ENCODE data around the gene PHOX2A.

PHOX2A gene

DNA sequence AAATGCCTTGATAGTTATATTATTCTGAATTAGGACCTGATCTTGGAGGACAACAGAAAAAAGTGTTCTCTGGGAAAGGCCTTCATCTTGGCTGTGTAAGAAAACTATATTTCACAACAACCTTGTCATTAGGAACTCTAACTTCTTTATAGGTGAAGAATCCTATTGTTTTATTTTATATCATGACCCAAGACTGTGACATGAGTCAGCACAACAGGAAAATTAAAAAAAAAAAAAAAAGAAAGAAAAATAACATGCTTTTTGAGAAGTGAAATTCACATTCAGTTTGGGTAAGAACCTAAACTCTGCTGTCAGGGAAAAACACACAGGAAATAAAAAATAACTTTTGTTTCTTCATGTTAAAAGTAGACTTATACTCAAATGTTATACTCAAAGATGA lies 39.1 kb downstream of the PHOX2A start:
- TF ChIP-seq ZNF202 (tag by site-specific recombination; IDR thresholded peaks at IDR 0.05; ENCODE audit: borderline replicate concordance), result no peak
- no peak for TF ChIP-seq ZNF138 (tag by site-specific recombination; IDR thresholded peaks at IDR 0.05; ENCODE audit: borderline replicate concordance)
- TF ChIP-seq, protein P1, sequence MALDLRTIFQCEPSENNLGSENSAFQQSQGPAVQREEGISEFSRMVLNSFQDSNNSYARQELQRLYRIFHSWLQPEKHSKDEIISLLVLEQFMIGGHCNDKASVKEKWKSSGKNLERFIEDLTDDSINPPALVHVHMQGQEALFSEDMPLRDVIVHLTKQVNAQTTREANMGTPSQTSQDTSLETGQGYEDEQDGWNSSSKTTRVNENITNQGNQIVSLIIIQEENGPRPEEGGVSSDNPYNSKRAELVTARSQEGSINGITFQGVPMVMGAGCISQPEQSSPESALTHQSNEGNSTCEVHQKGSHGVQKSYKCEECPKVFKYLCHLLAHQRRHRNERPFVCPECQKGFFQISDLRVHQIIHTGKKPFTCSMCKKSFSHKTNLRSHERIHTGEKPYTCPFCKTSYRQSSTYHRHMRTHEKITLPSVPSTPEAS (tag by site-specific recombination; IDR thresholded peaks at IDR 0.05), result no peak
- TF ChIP-seq, protein P2, sequence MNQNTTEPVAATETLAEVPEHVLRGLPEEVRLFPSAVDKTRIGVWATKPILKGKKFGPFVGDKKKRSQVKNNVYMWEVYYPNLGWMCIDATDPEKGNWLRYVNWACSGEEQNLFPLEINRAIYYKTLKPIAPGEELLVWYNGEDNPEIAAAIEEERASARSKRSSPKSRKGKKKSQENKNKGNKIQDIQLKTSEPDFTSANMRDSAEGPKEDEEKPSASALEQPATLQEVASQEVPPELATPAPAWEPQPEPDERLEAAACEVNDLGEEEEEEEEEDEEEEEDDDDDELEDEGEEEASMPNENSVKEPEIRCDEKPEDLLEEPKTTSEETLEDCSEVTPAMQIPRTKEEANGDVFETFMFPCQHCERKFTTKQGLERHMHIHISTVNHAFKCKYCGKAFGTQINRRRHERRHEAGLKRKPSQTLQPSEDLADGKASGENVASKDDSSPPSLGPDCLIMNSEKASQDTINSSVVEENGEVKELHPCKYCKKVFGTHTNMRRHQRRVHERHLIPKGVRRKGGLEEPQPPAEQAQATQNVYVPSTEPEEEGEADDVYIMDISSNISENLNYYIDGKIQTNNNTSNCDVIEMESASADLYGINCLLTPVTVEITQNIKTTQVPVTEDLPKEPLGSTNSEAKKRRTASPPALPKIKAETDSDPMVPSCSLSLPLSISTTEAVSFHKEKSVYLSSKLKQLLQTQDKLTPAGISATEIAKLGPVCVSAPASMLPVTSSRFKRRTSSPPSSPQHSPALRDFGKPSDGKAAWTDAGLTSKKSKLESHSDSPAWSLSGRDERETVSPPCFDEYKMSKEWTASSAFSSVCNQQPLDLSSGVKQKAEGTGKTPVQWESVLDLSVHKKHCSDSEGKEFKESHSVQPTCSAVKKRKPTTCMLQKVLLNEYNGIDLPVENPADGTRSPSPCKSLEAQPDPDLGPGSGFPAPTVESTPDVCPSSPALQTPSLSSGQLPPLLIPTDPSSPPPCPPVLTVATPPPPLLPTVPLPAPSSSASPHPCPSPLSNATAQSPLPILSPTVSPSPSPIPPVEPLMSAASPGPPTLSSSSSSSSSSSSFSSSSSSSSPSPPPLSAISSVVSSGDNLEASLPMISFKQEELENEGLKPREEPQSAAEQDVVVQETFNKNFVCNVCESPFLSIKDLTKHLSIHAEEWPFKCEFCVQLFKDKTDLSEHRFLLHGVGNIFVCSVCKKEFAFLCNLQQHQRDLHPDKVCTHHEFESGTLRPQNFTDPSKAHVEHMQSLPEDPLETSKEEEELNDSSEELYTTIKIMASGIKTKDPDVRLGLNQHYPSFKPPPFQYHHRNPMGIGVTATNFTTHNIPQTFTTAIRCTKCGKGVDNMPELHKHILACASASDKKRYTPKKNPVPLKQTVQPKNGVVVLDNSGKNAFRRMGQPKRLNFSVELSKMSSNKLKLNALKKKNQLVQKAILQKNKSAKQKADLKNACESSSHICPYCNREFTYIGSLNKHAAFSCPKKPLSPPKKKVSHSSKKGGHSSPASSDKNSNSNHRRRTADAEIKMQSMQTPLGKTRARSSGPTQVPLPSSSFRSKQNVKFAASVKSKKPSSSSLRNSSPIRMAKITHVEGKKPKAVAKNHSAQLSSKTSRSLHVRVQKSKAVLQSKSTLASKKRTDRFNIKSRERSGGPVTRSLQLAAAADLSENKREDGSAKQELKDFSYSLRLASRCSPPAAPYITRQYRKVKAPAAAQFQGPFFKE (tag by site-specific recombination; IDR thresholded peaks at IDR 0.05; ENCODE audit: borderline replicate concordance), result no peak
- TF ChIP-seq SETDB1 (IDR thresholded peaks at IDR 0.05; ENCODE audit: insufficient read length, low read length), result no peak
- TF ChIP-seq ZNF560 (tag by site-specific recombination; IDR thresholded peaks at IDR 0.05; ENCODE audit: borderline replicate concordance), result no peak
- no peak for TF ChIP-seq ZNF664 (tag by site-specific recombination; IDR thresholded peaks at IDR 0.05)
- TF ChIP-seq ZNF558 (tag by site-specific recombination; IDR thresholded peaks at IDR 0.05), result no peak
- TF ChIP-seq SP2 (tag by site-specific recombination; IDR thresholded peaks at IDR 0.05), result no peak
- TF ChIP-seq ZNF10 (tag by site-specific recombination; IDR thresholded peaks at IDR 0.05), result no peak
- TF ChIP-seq, protein P3, sequence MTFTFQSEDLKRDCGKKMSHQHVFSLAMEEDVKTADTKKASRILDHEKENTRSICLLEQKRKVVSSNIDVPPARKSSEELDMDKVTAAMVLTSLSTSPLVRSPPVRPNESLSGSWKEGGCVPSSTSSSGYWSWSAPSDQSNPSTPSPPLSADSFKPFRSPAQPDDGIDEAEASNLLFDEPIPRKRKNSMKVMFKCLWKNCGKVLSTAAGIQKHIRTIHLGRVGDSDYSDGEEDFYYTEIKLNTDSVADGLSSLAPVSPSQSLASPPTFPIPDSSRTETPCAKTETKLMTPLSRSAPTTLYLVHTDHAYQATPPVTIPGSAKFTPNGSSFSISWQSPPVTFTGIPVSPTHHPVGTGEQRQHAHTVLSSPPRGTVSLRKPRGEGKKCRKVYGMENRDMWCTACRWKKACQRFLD (tag by site-specific recombination; IDR thresholded peaks at IDR 0.05), result no peak
- no peak for TF ChIP-seq ZNF707 (tag by site-specific recombination; IDR thresholded peaks at IDR 0.05)
- TF ChIP-seq ZNF521 (tag by site-specific recombination; IDR thresholded peaks at IDR 0.05), result no peak
- Histone ChIP-seq H3K9me3 (ENCODE audit: control insufficient read depth, insufficient read depth, low read depth, low read length) (no peaks in the 10 kb centered on the region), H3K27ac (ENCODE audit: extremely low read depth, low read depth, low read length) (no peak overlapping the region), H3K36me3 (ENCODE audit: control insufficient read depth in 2 of 2, insufficient read depth in 1 of 2, low read length in 2 of 2) (no peaks in the 10 kb centered on the region), H3K4me3 (ENCODE audit: low read depth, low read length) (no peak overlapping the region), H3K4me1 (ENCODE audit: control insufficient read depth, insufficient read depth, low read length) (no peaks in the 10 kb centered on the region)
- POLR2A ChIA-PET, result no interaction called here
- CTCF ChIA-PET, result interaction anchor here (0.9 to 1.3 kb wide), 2 partner anchors 12 to 22 kb away, joined by 5 read pairs; no protein-coding TSS in a partner anchor

DNA sequence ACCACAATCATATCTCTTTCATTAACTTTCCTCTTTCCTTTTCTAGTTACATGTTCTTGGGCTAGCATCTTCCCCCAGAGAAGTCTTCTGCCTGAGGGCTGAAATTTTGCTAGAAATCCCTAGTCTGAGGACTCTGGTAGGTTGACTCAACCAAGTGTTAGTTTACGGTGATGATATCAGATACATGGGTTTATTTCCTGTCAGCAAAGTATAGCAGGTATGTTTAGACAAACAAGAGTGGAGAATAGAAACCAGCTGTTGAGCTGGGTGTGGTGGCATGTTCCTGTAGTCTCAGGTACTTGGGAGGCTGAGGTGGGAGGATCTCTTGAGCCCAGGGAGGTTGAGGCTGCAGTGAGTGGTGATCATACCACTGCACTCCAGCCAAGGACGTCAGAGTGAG lies 40.8 kb downstream of the PHOX2A start:
- no peak overlapping the region for H3K4me3 ChIP-seq (ENCODE audit: low read depth, low read length)
- POLR2A ChIA-PET, result interaction anchor here (1.0 kb wide), 1 partner anchor 33 kb away, joined by 3 read pairs; no protein-coding TSS in a partner anchor
- CTCF ChIA-PET, result interaction anchor here (0.8 to 1.0 kb wide), 2 partner anchors 20 to 228 kb away, joined by 3 to 5 read pairs; no protein-coding TSS in a partner anchor
- H3K36me3 ChIP-seq (ENCODE audit: control insufficient read depth in 2 of 2, insufficient read depth in 1 of 2, low read length in 2 of 2), result no peaks in the 10 kb centered on the region
- no peak overlapping the region for H3K27ac ChIP-seq (ENCODE audit: extremely low read depth, low read depth, low read length)
- no peaks in the 10 kb centered on the region for H3K9me3 ChIP-seq (ENCODE audit: control insufficient read depth, insufficient read depth, low read depth, low read length)
- H3K4me1 ChIP-seq (ENCODE audit: control insufficient read depth, insufficient read depth, low read length), result no peaks in the 10 kb centered on the region
- TF ChIP-seq ZBTB20 (tag by site-specific recombination; IDR thresholded peaks at IDR 0.05) (no peak), OVOL3 (tag by site-specific recombination; IDR thresholded peaks at IDR 0.05) (no peak), ZNF514 (tag by site-specific recombination; IDR thresholded peaks at IDR 0.05) (no peak), ZNF521 (tag by site-specific recombination; IDR thresholded peaks at IDR 0.05) (no peak), KLF1 (tag by site-specific recombination; IDR thresholded peaks at IDR 0.05) (no peak), SETDB1 (IDR thresholded peaks at IDR 0.05; ENCODE audit: insufficient read length, low read length) (no peak), OSR2 (tag by site-specific recombination; IDR thresholded peaks at IDR 0.05) (no peak), YY1 (tag by site-specific recombination; IDR thresholded peaks at IDR 0.05) (no peak), ZNF302 (tag by site-specific recombination; IDR thresholded peaks at IDR 0.05; ENCODE audit: low read depth) (no peak), ZNF654 (tag by site-specific recombination; IDR thresholded peaks at IDR 0.05; ENCODE audit: low read depth) (no peak), ZNF292 (tag by site-specific recombination; IDR thresholded peaks at IDR 0.05; ENCODE audit: borderline replicate concordance, low read depth) (no peak), BCL11A (tag by site-specific recombination; IDR thresholded peaks at IDR 0.05; ENCODE audit: low read depth) (no peak)
- TF ChIP-seq, protein P4, sequence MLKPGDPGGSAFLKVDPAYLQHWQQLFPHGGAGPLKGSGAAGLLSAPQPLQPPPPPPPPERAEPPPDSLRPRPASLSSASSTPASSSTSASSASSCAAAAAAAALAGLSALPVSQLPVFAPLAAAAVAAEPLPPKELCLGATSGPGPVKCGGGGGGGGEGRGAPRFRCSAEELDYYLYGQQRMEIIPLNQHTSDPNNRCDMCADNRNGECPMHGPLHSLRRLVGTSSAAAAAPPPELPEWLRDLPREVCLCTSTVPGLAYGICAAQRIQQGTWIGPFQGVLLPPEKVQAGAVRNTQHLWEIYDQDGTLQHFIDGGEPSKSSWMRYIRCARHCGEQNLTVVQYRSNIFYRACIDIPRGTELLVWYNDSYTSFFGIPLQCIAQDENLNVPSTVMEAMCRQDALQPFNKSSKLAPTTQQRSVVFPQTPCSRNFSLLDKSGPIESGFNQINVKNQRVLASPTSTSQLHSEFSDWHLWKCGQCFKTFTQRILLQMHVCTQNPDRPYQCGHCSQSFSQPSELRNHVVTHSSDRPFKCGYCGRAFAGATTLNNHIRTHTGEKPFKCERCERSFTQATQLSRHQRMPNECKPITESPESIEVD (tag by site-specific recombination; IDR thresholded peaks at IDR 0.05), result no peak
- TF ChIP-seq, protein P5, sequence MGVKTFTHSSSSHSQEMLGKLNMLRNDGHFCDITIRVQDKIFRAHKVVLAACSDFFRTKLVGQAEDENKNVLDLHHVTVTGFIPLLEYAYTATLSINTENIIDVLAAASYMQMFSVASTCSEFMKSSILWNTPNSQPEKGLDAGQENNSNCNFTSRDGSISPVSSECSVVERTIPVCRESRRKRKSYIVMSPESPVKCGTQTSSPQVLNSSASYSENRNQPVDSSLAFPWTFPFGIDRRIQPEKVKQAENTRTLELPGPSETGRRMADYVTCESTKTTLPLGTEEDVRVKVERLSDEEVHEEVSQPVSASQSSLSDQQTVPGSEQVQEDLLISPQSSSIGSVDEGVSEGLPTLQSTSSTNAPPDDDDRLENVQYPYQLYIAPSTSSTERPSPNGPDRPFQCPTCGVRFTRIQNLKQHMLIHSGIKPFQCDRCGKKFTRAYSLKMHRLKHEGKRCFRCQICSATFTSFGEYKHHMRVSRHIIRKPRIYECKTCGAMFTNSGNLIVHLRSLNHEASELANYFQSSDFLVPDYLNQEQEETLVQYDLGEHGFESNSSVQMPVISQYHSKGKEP (tag by site-specific recombination; IDR thresholded peaks at IDR 0.05), result no peak

Measured in HEK293 (cell line).